ENCODE measurements around the gene GPC3. TPM values are rescaled to one million over a fixed set of nuclear protein-coding genes. Genes with fewer than 3 reads are reported as not detected.

The GPC3 gene
- total and polyA plus RNA-seq, 2 experiments from 2014 or later, result 36.8 to 60.1 TPM

DNA sequence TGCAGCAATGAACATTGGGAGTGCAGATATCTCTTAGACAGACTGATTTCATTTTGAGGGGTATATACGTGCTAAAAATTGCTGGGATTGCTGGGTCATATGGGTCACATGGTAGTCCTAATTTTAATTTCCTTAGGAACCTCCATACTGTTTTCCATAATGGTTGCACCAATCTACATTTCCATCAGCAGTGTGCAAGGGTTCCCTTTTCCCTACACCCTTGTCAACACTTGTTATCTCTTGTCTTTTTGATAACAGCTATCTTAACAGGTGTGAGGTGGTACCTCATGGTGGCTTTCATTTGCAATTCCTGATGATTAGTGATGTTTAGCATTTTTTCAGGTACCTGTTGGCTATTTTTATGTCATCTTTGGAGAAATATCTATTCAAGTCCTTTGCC is 57.0 kb downstream of the GPC3 start:
- no peak for ATAC-seq
- no peak for DNase-seq (ENCODE audit: low spot score)
- Mint-ChIP-seq H3K4me1 (peaks cover 28% of the 10 kb centered on the region), H3K4me3 (no peak overlapping the region), H3K9me3 (no peaks in the 10 kb centered on the region), H3K27me3 (ENCODE audit: insufficient read depth, low read depth, poor library complexity) (peaks cover 2% of the 10 kb centered on the region), H3K27ac (no peak overlapping the region), H3K36me3 (ENCODE audit: low read depth) (no peaks in the 10 kb centered on the region)
- TF ChIP-seq, protein P1, sequence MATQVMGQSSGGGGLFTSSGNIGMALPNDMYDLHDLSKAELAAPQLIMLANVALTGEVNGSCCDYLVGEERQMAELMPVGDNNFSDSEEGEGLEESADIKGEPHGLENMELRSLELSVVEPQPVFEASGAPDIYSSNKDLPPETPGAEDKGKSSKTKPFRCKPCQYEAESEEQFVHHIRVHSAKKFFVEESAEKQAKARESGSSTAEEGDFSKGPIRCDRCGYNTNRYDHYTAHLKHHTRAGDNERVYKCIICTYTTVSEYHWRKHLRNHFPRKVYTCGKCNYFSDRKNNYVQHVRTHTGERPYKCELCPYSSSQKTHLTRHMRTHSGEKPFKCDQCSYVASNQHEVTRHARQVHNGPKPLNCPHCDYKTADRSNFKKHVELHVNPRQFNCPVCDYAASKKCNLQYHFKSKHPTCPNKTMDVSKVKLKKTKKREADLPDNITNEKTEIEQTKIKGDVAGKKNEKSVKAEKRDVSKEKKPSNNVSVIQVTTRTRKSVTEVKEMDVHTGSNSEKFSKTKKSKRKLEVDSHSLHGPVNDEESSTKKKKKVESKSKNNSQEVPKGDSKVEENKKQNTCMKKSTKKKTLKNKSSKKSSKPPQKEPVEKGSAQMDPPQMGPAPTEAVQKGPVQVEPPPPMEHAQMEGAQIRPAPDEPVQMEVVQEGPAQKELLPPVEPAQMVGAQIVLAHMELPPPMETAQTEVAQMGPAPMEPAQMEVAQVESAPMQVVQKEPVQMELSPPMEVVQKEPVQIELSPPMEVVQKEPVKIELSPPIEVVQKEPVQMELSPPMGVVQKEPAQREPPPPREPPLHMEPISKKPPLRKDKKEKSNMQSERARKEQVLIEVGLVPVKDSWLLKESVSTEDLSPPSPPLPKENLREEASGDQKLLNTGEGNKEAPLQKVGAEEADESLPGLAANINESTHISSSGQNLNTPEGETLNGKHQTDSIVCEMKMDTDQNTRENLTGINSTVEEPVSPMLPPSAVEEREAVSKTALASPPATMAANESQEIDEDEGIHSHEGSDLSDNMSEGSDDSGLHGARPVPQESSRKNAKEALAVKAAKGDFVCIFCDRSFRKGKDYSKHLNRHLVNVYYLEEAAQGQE (IDR thresholded peaks at IDR 0.05; ENCODE audit: unreplicated experiment), result no peak
- TF ChIP-seq, protein P2, sequence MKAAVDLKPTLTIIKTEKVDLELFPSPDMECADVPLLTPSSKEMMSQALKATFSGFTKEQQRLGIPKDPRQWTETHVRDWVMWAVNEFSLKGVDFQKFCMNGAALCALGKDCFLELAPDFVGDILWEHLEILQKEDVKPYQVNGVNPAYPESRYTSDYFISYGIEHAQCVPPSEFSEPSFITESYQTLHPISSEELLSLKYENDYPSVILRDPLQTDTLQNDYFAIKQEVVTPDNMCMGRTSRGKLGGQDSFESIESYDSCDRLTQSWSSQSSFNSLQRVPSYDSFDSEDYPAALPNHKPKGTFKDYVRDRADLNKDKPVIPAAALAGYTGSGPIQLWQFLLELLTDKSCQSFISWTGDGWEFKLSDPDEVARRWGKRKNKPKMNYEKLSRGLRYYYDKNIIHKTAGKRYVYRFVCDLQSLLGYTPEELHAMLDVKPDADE (IDR thresholded peaks at IDR 0.05), result no peak
- TF ChIP-seq POLR2AphosphoS5 (IDR thresholded peaks at IDR 0.05; ENCODE audit: low read depth), result no peak
- no peak for TF ChIP-seq ZNF114 (CRISPR knock-in tag; IDR thresholded peaks at IDR 0.05)
- no peak for TF ChIP-seq ZNF331 (CRISPR knock-in tag; IDR thresholded peaks at IDR 0.05; ENCODE audit: low read depth)
- TF ChIP-seq EZH2 (IDR thresholded peaks at IDR 0.05; ENCODE audit: low read depth, unreplicated experiment), result no peak
- no peak for TF ChIP-seq CREB1 (CRISPR knock-in tag; IDR thresholded peaks at IDR 0.05; ENCODE audit: low read depth)
- no peak for TF ChIP-seq NANOG (IDR thresholded peaks at IDR 0.05; ENCODE audit: borderline replicate concordance)
- Histone ChIP-seq H3K9me2 (ENCODE audit: insufficient read depth) (no peaks in the 10 kb centered on the region), H3K27me3 (ENCODE audit: insufficient read depth) (no peaks in the 10 kb centered on the region), H4K20me1 (replicated peaks; ENCODE audit: insufficient read depth) (no peaks in the 10 kb centered on the region), H3F3A (replicated peaks; ENCODE audit: low read depth) (no peaks in the 10 kb centered on the region), H2AFZ (no peak overlapping the region), H3K4me3 (no peak overlapping the region), H3K4me1 (ENCODE audit: insufficient read depth) (peaks cover 17% of the 10 kb centered on the region), H3K27ac (ENCODE audit: low read depth) (no peak overlapping the region), H3K79me2 (replicated peaks; ENCODE audit: insufficient read depth) (no peaks in the 10 kb centered on the region), H3K4me2 (no peak overlapping the region), H3K36me3 (ENCODE audit: insufficient read depth) (no peaks in the 10 kb centered on the region)

DNA sequence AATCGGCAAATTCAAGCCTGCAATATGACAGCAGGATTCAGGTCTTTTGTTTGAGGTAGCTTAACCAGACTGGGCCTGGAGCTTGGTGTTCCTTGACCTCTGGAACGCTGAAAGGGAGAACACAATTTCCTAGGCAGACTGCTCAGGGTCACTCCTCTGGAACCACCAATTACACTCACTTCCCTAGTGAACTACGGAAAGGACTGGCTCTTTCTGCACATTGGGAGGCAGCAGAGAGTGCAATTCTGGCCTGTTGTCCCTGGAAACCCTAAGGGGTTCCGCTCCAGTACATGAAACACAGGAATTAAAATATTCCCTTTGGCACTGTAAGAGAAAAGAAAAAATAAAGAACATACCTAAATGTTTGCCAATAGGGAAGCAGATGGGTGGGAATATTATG is 58.6 kb downstream of the GPC3 start:
- no peaks in the 10 kb centered on the region for H3K9me3 Mint-ChIP-seq
- Histone ChIP-seq H3K4me2 (0 out of 2 replicates have a peak overlapping the region, but pooled peaks have one; percentile 33), H3K27me3 (ENCODE audit: insufficient read depth) (no peaks in the 10 kb centered on the region), H3K9me2 (ENCODE audit: insufficient read depth) (no peaks in the 10 kb centered on the region), H3K4me3 (no peak overlapping the region), H3K79me2 (replicated peaks; ENCODE audit: insufficient read depth) (no peaks in the 10 kb centered on the region), H3F3A (replicated peaks; ENCODE audit: low read depth) (no peaks in the 10 kb centered on the region), H2AFZ (no peak overlapping the region), H3K36me3 (ENCODE audit: insufficient read depth) (no peaks in the 10 kb centered on the region), H4K20me1 (replicated peaks; ENCODE audit: insufficient read depth) (no peaks in the 10 kb centered on the region), H3K27ac (ENCODE audit: low read depth) (no peak overlapping the region), H3K4me1 (ENCODE audit: insufficient read depth) (peaks cover 21% of the 10 kb centered on the region)
- no peak overlapping the region; the same call in 1 of the 2 replicates for H3K27ac Mint-ChIP-seq
- no peak overlapping the region for H3K4me3 Mint-ChIP-seq
- ATAC-seq (peak; percentile 83), DNase-seq (ENCODE audit: low spot score) (peak; percentile 35)
- H3K36me3 Mint-ChIP-seq (ENCODE audit: low read depth), result no peaks in the 10 kb centered on the region
- peaks cover 36% of the 10 kb centered on the region for H3K4me1 Mint-ChIP-seq
- no peak for TF ChIP-seq ZNF331 (CRISPR knock-in tag; IDR thresholded peaks at IDR 0.05; ENCODE audit: low read depth)
- TF ChIP-seq, protein P3, sequence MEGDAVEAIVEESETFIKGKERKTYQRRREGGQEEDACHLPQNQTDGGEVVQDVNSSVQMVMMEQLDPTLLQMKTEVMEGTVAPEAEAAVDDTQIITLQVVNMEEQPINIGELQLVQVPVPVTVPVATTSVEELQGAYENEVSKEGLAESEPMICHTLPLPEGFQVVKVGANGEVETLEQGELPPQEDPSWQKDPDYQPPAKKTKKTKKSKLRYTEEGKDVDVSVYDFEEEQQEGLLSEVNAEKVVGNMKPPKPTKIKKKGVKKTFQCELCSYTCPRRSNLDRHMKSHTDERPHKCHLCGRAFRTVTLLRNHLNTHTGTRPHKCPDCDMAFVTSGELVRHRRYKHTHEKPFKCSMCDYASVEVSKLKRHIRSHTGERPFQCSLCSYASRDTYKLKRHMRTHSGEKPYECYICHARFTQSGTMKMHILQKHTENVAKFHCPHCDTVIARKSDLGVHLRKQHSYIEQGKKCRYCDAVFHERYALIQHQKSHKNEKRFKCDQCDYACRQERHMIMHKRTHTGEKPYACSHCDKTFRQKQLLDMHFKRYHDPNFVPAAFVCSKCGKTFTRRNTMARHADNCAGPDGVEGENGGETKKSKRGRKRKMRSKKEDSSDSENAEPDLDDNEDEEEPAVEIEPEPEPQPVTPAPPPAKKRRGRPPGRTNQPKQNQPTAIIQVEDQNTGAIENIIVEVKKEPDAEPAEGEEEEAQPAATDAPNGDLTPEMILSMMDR (conservative IDR thresholded peaks at IDR 0.05; ENCODE audit: low read depth in 2 of 2), result peak; percentile 13 to 53; a peak in 2 of 4 replicates
- H3K27me3 Mint-ChIP-seq (ENCODE audit: insufficient read depth, low read depth, poor library complexity), result peaks cover 2% of the 10 kb centered on the region

Data from GM23338 (cell line).